Esophagus mucosa (tissue), 1 donor: ENCODE data around the gene THBS1. TPM values are rescaled to one million over a fixed set of nuclear protein-coding genes. Genes with fewer than 3 reads are reported as not detected.

Experiments
- ATAC-seq: fragments of 200-7000 bp; cut with Tn5 transposase; one replicate; pipeline ENCODE4 v1.9.1; 2020
- total RNA-seq: library from RNA; stranded (reverse); gene quantifications from one replicate; pipeline ENCODE4 v1.2.4, GENCODE V29; 2023
- donor health status: DM: yes; HTN: yes; CAD: no.

The THBS1 gene
- total RNA-seq, 1 donor from 2014 or later, result 16.3 TPM

DNA sequence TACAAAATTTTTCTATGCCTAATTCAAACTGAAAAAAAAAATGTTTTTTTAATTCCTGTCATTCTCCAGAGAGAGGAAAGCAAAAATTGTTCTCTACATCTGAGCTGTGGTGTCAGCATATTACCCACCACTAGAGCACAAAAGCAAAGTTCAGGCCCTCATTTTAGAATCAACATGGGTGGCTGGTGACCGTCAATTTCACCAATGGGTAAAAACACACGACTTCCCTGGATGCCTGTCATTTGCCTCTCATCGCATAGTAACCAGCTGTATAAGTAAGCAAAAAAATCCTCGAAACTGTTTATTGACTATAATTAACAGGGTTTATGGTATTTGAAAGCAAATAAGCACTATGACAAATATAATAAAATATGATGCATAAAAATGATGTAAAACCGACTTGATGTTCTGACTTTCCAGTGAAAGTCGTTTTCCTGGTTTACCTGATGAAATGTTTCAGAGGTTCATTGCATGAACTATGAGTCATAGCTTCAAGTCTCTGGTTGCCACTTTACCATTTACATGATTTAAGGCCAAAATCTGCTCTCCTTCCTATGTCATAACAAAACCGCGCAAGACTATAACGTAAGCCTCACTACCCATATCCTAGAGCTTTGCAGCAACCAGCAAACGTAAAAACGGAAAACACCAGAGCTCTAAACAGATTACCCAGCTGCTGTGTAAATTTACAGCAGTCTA lies 60.5 kb downstream of the THBS1 start:
- ATAC-seq, result peak; percentile 62

DNA sequence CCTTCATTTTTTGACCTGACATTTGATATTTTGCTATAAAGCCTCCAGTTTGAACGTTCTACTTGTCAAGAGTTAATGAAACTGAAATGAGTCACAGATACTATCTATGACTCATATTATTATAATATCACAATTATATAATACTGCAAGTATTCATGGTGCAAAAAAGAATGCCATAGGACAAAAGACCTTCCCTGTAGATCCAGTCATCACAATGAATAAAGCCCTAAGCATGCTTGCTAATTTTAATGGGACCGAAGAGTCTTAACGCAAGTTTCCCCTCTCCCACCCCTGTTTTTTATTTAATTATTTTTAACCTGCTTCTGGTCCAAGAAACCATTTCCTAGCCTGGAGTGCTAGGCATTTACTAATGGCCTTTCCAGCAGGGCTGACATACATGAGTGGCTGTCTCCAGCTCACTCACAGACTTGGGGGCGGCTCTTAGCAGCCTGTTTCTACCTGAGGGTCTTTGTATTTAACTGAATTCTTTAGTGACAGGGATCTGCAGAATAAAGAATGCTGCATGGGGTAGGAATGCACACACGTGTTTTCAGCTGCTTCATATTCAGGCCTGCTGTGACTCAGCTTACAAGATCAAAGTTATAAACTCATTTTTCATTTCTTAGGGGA lies 61.2 kb downstream of the THBS1 start:
- ATAC-seq, result peak; percentile 79

DNA sequence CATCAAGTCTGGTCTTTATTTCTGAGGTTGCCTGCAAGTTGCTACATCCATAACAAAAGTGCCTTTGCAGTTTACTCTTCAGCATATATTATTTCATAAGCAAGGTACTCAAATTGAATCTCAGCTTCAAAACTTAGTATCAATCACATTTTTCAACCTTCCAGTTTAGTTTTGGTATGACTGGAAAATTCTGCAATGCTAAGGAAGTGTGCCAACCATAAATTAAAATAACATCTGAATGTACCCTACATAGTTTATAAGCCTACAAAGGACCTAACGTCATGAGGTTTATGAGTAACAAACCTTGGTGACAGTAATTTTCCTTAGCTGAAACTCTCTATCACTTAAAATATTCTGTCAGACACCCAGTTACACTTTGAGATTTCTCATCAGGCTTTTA lies 62.8 kb downstream of the THBS1 start:
- ATAC-seq, result no peak

DNA sequence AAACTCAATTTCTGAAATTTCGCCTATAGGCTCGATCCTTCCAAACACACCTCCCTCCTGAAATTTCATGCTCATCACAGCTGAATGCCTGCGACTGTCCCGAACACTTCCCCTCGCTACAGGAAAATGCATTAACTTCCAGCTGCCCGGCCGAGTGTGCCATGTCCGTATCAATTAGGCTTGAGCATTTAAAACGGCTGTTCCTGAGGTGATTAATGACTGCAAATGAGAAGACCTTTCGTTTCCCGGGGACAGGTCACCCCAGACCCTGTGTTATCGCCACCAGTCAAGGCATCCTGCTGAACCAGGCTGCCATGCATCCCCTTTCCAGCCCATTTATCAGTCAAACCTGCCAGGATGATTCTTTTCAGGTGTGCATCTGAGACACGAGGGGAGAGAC lies 63.3 kb downstream of the THBS1 start:
- no peak for ATAC-seq

DNA sequence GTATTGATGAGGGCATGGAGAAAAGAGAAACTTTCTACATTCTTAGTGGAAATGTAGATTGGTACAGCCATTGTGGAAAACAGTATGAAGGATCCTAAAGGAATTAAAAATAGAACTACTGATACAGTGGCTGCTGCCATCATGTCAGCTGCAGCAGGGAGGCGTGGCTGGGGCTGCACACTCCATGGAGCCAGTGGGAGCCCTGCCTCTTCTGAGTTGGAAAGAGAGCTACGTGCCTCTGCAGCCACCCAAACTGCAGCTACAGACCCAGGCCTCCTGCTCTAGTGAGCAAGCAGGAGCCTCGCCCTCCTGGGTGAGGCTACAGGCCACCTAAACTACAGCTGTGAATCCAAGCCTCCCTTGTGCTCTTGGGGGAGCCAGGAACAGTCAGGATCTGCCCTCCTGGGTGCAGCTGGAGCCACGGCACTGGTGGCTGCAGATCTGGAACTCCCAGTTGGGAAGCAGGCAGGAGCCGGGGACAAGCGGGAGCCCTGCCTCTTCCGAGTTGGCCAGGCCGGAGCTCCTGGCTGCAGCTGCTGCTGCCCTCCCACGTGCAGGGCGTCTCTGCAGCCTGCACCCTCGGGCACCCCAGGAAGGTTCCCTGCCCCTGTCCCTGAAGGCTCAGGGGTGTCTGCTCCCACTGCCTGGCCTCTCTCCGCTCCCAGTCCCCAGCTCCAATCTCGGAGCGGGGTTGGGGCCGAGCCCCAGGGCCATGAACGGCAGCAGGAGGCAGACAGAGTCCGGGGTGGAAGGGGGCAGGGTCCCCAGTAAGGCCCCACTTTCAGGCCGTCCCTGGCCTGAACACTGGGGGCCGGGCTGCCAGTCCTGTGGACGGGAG lies 64.5 kb downstream of the THBS1 start:
- ATAC-seq, result no peak

DNA sequence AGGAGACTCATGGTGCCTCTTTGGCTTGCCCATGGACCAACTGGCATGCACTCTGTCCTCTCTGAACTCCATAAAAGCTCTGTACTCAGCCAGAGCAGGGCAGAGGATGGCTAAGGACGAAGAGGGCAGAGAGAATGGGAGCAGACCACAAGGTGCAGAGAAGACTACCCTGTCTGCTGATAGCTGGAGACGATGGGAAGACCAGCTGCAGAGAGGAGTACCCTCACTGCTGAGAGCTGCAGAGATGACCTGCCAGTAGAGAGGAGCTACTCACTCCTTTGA lies 65.0 kb downstream of the THBS1 start:
- no peak for ATAC-seq

DNA sequence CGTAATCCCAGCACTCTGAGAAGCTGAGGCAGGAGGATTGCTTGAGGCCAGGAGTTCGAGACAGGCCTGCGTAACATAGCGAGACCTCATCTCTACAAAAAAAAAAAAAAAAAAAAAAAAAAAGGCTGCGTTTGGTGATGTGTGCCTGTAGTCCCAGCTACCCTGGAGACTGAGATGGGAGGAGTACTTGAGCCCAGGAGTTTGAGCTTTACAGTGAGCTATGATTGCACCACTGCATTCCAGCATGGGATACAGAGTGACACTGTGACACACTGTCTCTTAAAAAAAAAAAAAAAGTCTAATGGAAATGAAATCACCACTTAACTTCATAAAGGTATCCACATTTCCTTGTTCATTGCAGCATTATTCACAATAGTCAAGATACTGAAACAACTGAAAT lies 65.5 kb downstream of the THBS1 start:
- no peak for ATAC-seq

Other genes starting within 250 kb of the THBS1 start
- 0.28 TPM for gene FSIP1, start 201.8 kb downstream of the THBS1 start, total RNA-seq